B cell (primary cell): ENCODE results near the gene RPL41. TPM values are rescaled to one million over a fixed set of nuclear protein-coding genes. Genes with fewer than 3 reads are reported as not detected.
A peak's percentile ranks its signal among the peaks of the same experiment; 100 is the strongest.

Experiments used
- ATAC-seq: fragments of 200-7000 bp; cut with Tn5 transposase; one replicate; pipeline ENCODE4 v1.10.0; 2021; ENCODE audit warnings: low read depth, mild to moderate bottlenecking, moderate number of reproducible peaks, moderate library complexity
- CTCF ChIA-PET: fragments of 350-600 bp; sonication (Branson Sonifier 250); formaldehyde crosslinking; loops from one replicate; lab custom pipeline; 2021; ENCODE audit warnings: antibody characterized with exemption, inconsistent platforms; lab: Charles Lee
- POLR2A ChIA-PET: fragments of 350-600 bp; sonication (Branson Sonifier 250); formaldehyde crosslinking; loops from one replicate; lab custom pipeline; 2021; ENCODE audit warnings: antibody characterized with exemption; lab: Charles Lee
- DNase-seq: peaks from one replicate; pipeline ENCODE4 v3.0.0; 2013
- H2AFZ ChIP-seq: 2 replicates; pipeline ENCODE4 v1.6.1; 2012; ENCODE audit warnings: mild to moderate bottlenecking, low read depth, low read length; ENCODE audit not compliant: insufficient read depth, poor library complexity, severe bottlenecking
- H3K27ac ChIP-seq, 2 donors: 1 replicate in 1 of 2; 2 replicates in 1 of 2; pipeline ENCODE4 v1.5.1; 2012 to 2013; ENCODE audit warnings: low read length in 2 of 2, mild to moderate bottlenecking in 2 of 2, moderate library complexity in 1 of 2
- H3K27me3 ChIP-seq, 4 experiments: fragments of 200-600 bp in 1 of 4; sonication (generic) in 1 of 4; replicated peaks in 1 of 4; 1 replicate in 2 of 4; 2 replicates in 2 of 4; pipeline versions ENCODE4 v1.6.1 to v1.7.0; 2013 to 2016; ENCODE audit warnings: low read length in 3 of 4, mild to moderate bottlenecking in 2 of 4, mixed read lengths in 1 of 4, moderate library complexity in 1 of 4; ENCODE audit not compliant: insufficient read depth in 4 of 4, control insufficient read depth in 3 of 4; ENCODE audit errors: control extremely low read depth in 1 of 4
- H3K36me3 ChIP-seq, 2 experiments: replicated peaks in 1 of 2; 1 replicate in 1 of 2; 2 replicates in 1 of 2; pipeline versions ENCODE4 v1.6.1 to v1.7.1; 2013; ENCODE audit warnings: low read length in 1 of 2; ENCODE audit not compliant: insufficient read depth in 2 of 2, control insufficient read depth in 1 of 2; ENCODE audit errors: control extremely low read depth in 1 of 2, extremely low read depth in 1 of 2
- H3K4me1 ChIP-seq, 2 donors: fragments of 200-600 bp in 1 of 2; sonication (generic) in 1 of 2; 1 replicate in 1 of 2; 2 replicates in 1 of 2; pipeline versions ENCODE4 v1.5.1 to v1.6.1; 2013 to 2017; ENCODE audit warnings: low read length in 2 of 2; ENCODE audit not compliant: control insufficient read depth in 2 of 2, insufficient read depth in 2 of 2
- H3K4me2 ChIP-seq: replicated peaks from 2 replicates; pipeline ENCODE3; 2012; ENCODE audit warnings: mild to moderate bottlenecking, low read depth, low read length; ENCODE audit not compliant: poor library complexity, severe bottlenecking
- H3K4me3 ChIP-seq, 5 experiments: fragments of 200-600 bp in 1 of 5; sonication (generic) in 1 of 5; 1 replicate in 3 of 5; 2 replicates in 2 of 5; pipeline versions ENCODE4 v1.5.1 to v1.7.0; 2011 to 2016; ENCODE audit warnings: low read length in 4 of 5, mild to moderate bottlenecking in 4 of 5, low read depth in 2 of 5, control low read depth in 1 of 5, moderate library complexity in 1 of 5; ENCODE audit not compliant: insufficient read depth in 1 of 5; ENCODE audit errors: control extremely low read depth in 1 of 5, extremely low read depth in 1 of 5
- H3K79me2 ChIP-seq: fragments of 200-600 bp; sonication (generic); one replicate; pipeline ENCODE4 v1.6.0; 2016; ENCODE audit warnings: low read length; ENCODE audit not compliant: control insufficient read depth, insufficient read depth
- H3K9ac ChIP-seq: fragments of 200-600 bp; sonication (generic); 2 replicates; pipeline ENCODE4 v1.6.1; 2017; ENCODE audit warnings: mild to moderate bottlenecking, low read length, moderate library complexity
- H3K9me3 ChIP-seq, 3 donors: one replicate each; pipeline versions ENCODE4 v1.6.1 to v1.7.1; 2013; ENCODE audit warnings: low read length in 2 of 3; ENCODE audit not compliant: control insufficient read depth in 2 of 3, insufficient read depth in 1 of 3; ENCODE audit errors: control extremely low read depth in 1 of 3
- H4K20me1 ChIP-seq: 2 replicates; pipeline ENCODE4 v1.6.0; 2012; ENCODE audit warnings: mild to moderate bottlenecking, low read length; ENCODE audit not compliant: insufficient read depth, control insufficient read depth, poor library complexity, severe bottlenecking
- H3K27ac Mint-ChIP-seq: one replicate; pipeline ENCODE4 v1.8.0; 2021; ENCODE audit warnings: mixed read lengths
- H3K27me3 Mint-ChIP-seq: one replicate; pipeline ENCODE4 v1.8.0; 2021; ENCODE audit warnings: mixed read lengths
- H3K4me1 Mint-ChIP-seq: one replicate; pipeline ENCODE4 v1.8.0; 2021; ENCODE audit warnings: mixed read lengths
- H3K4me3 Mint-ChIP-seq: one replicate; pipeline ENCODE4 v1.8.0; 2021; ENCODE audit warnings: mixed read lengths
- H3K9me3 Mint-ChIP-seq: one replicate; pipeline ENCODE4 v1.8.0; 2022; ENCODE audit warnings: mixed read lengths; ENCODE audit not compliant: insufficient read depth
- EZH2 ChIP-seq: IDR thresholded peaks from 2 replicates; pipeline ENCODE4 v1.6.1; 2012; ENCODE audit warnings: borderline replicate concordance, low read depth, mild to moderate bottlenecking, moderate library complexity, low read length; ENCODE audit not compliant: insufficient read depth, poor library complexity, severe bottlenecking
- WGBS: methylation state at CpG from one replicate; pipeline ENCODE4 v1.1.5; 2013; ENCODE audit warnings: missing lambda C conversion rate; ENCODE audit not compliant: insufficient coverage; 5-methylcytosine and 5-hydroxymethylcytosine counted together
- intact Hi-C: fragments of 100-400 bp; cut with micrococcal nuclease; formaldehyde crosslinking; loops from one replicate; pipeline ENCODE4 v1.10.0; 2022
- polyA plus RNA-seq: library from polyadenylated mRNA; depleted of rRNA; stranded (reverse); fragments of >200 nt; gene quantifications from 2 replicates; pipeline ENCODE4 v1.2.3, GENCODE V29; 2012
- total RNA-seq, 2 donors: library from RNA; stranded (reverse); fragments of 120-200 nt in 1 of 2; gene quantifications; 1 replicate in 1 of 2; 2 replicates in 1 of 2; pipeline versions ENCODE4 v1.2.3 to v1.2.4, GENCODE V29; 2013 to 2022
- TF ChIP-seq, protein P1 (sequence below): fragments of 200-600 bp; IDR thresholded peaks from one replicate; pipeline ENCODE4 v1.8.0; 2022; ENCODE audit warnings: antibody characterized with exemption, mild to moderate bottlenecking

Gene RPL41
- total and polyA plus RNA-seq, 2 donors (not counting 1 experiment from before 2014, with no cell fraction given), result 4,738 to 10,371 TPM

DNA sequence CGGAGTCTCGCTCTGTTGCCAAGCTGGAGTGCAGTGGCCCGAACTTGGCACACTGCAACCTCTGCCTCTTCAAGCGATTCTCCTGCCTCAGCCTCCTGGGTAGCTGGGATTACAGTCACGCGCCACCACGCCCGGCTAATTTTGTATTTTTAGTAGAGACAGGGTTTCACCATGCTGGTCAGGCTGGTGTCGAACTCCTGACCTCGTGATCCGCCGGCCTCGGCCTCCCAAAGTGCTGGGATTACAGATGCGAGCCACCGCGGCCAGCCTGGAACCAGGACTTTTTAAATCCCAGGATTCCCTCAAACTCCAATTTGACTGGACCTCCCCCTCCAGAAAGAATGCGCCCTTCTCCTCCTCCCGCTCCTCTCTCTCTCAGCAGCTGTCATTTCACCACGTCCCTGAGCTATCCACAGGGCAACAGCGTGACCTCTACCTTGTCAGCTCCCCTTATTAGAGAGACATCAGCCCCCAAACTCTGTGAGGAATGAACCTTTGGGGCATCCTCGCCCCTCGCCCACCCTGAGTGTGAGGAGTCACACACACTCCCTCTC, 13.6 kb downstream of the RPL41 start:
- Mint-ChIP-seq H3K4me1 (peaks cover 57% of the 10 kb centered on the region), H3K4me3 (peak overlapping the region; percentile 100), H3K27me3 (no peaks in the 10 kb centered on the region), H3K9me3 (no peaks in the 10 kb centered on the region), H3K27ac (peak overlapping the region; percentile 98)
- peaks cover 53% of the 10 kb centered on the region for H3K79me2 ChIP-seq
- CTCF ChIA-PET, result interaction anchor here (1.4 to 13.8 kb wide), 3 partner anchors 12 to 60 kb away, joined by 4 to 247 read pairs (median 5); partner anchors contain the start of genes SMARCC2 and ZC3H10
- peaks cover 5 to 46% of the 10 kb centered on the region in 2 experiments for H3K36me3 ChIP-seq
- peak overlapping the region in 4 of 5 experiments; percentile 88 to 95 (median 92) for H3K4me3 ChIP-seq
- H2AFZ ChIP-seq, result no peak overlapping the region
- H3K4me1 ChIP-seq, result peaks cover 40 to 52% of the 10 kb centered on the region in 2 donors
- no peaks in the 10 kb centered on the region for H3K9me3 ChIP-seq
- no peak for TF ChIP-seq EZH2
- TF ChIP-seq, protein P1, sequence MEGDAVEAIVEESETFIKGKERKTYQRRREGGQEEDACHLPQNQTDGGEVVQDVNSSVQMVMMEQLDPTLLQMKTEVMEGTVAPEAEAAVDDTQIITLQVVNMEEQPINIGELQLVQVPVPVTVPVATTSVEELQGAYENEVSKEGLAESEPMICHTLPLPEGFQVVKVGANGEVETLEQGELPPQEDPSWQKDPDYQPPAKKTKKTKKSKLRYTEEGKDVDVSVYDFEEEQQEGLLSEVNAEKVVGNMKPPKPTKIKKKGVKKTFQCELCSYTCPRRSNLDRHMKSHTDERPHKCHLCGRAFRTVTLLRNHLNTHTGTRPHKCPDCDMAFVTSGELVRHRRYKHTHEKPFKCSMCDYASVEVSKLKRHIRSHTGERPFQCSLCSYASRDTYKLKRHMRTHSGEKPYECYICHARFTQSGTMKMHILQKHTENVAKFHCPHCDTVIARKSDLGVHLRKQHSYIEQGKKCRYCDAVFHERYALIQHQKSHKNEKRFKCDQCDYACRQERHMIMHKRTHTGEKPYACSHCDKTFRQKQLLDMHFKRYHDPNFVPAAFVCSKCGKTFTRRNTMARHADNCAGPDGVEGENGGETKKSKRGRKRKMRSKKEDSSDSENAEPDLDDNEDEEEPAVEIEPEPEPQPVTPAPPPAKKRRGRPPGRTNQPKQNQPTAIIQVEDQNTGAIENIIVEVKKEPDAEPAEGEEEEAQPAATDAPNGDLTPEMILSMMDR, result no peak
- no peaks in the 10 kb centered on the region for H3K27me3 ChIP-seq
- H3K27ac ChIP-seq, result peak overlapping the region; percentile 60 to 64
- intact Hi-C loops, result loop anchor here (5.0 kb wide), 1 partner anchor 133 kb away; the partner anchor contains the start of gene SUOX
- DNase-seq, result no peak
- H4K20me1 ChIP-seq, result peaks cover 35% of the 10 kb centered on the region
- 79% methylated on average over 18 of the region's 22 CpGs for WGBS
- H3K9ac ChIP-seq, result peak overlapping the region; percentile 92
- POLR2A ChIA-PET, result interaction anchor here (0.5 to 5.7 kb wide), 5 partner anchors 12 to 86 kb away, joined by 3 to 49 read pairs (median 7); partner anchors contain the start of genes MYL6B, RPL41 and ZC3H10
- H3K4me2 ChIP-seq, result peak overlapping the region; percentile 96
- ATAC-seq, result no peak

DNA sequence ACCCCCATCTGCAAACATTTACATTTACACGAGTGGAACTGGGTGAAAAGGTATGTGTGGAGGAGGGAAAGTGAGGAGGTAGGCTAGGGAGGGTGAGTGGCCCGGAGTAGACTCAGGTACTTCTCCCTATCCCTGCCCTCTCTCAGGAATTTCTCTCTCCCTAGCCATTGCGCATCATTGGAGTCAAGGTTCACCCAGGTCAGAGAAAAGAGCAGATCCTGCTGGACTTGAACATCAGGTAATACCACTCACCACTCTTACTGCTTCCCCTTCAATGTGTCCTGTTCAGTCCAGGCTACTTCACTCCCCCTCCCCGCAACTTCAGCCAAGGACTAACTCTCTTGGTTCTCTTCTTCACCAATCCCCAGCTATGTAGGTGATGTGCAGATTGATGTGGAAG, 14.4 kb downstream of the RPL41 start:
- no peaks in the 10 kb centered on the region for H3K27me3 ChIP-seq
- peak overlapping the region; percentile 30 for H3K4me3 Mint-ChIP-seq
- DNase-seq, result no peak
- no peaks in the 10 kb centered on the region for H3K27me3 Mint-ChIP-seq
- no peak overlapping the region for H3K9ac ChIP-seq
- peaks cover 54% of the 10 kb centered on the region for H3K4me1 Mint-ChIP-seq
- TF ChIP-seq, protein P1, result no peak
- no peak for TF ChIP-seq EZH2
- peak overlapping the region in 1 of 2 donors; percentile 64 for H3K27ac ChIP-seq
- POLR2A ChIA-PET, result interaction anchor here (5.7 kb wide), 1 partner anchor 21 kb away, joined by 28 read pairs; the partner anchor contains the start of gene MYL6B
- H3K36me3 ChIP-seq, result peaks cover 5 to 52% of the 10 kb centered on the region in 2 experiments
- CTCF ChIA-PET, result interaction anchor here (0.6 to 1.4 kb wide), 2 partner anchors 13 to 26 kb away, joined by 4 read pairs; partner anchors contain the start of gene ZC3H10
- H3K4me2 ChIP-seq, result no peak overlapping the region
- H4K20me1 ChIP-seq, result peaks cover 35% of the 10 kb centered on the region
- no peak overlapping the region for H3K4me3 ChIP-seq
- peaks cover 53% of the 10 kb centered on the region for H3K79me2 ChIP-seq
- intact Hi-C loops, result no loop called here
- peaks cover 31 to 43% of the 10 kb centered on the region in 2 donors for H3K4me1 ChIP-seq
- peak overlapping the region; percentile 27 for H3K27ac Mint-ChIP-seq
- ATAC-seq, result no peak
- no peaks in the 10 kb centered on the region for H3K9me3 ChIP-seq
- WGBS, result 89% methylated on average over 1 of the region's 4 CpGs
- H2AFZ ChIP-seq, result no peak overlapping the region
- no peaks in the 10 kb centered on the region for H3K9me3 Mint-ChIP-seq
